ENCODE results near the gene LCAT.

DNA sequence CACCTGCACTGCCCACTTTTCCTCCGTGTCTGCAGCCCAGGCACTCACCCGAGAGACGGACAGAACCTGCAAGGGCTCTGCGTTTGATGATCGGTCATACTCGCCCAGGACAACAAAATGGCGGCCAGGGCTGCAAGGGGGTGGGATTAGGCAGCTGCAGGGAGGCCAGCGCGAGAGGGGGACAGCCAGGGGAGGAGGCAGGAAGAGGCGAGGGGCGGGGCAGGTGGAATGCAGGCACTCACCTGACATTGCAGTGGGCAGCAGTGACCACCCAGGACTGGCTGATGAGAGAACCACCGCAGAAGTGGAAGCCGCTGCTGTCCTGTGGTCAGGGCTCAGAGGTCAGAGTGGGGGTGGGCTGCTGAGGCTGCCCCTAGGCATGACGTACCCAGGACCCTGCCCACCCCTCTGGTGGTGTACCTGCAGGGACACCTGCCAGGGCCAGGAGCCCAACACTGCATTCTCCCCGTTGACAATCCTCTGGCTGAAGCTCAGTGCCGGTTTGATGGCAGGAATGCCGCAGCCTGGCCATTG, 13.2 kb downstream of the LCAT start:
- no peak for TF ChIP-seq POLR2A (IDR thresholded peaks at IDR 0.05)
- TF ChIP-seq, protein P1, sequence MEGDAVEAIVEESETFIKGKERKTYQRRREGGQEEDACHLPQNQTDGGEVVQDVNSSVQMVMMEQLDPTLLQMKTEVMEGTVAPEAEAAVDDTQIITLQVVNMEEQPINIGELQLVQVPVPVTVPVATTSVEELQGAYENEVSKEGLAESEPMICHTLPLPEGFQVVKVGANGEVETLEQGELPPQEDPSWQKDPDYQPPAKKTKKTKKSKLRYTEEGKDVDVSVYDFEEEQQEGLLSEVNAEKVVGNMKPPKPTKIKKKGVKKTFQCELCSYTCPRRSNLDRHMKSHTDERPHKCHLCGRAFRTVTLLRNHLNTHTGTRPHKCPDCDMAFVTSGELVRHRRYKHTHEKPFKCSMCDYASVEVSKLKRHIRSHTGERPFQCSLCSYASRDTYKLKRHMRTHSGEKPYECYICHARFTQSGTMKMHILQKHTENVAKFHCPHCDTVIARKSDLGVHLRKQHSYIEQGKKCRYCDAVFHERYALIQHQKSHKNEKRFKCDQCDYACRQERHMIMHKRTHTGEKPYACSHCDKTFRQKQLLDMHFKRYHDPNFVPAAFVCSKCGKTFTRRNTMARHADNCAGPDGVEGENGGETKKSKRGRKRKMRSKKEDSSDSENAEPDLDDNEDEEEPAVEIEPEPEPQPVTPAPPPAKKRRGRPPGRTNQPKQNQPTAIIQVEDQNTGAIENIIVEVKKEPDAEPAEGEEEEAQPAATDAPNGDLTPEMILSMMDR (IDR thresholded peaks at IDR 0.05): no peak
